ENCODE results near the gene RPS6KA5. TPM values are rescaled to one million over a fixed set of nuclear protein-coding genes. Genes with fewer than 3 reads are reported as not detected.

Gene RPS6KA5
- total RNA-seq, 4 donors from 2014 or later = 3.8 to 20.0 (median 14.8) TPM

DNA sequence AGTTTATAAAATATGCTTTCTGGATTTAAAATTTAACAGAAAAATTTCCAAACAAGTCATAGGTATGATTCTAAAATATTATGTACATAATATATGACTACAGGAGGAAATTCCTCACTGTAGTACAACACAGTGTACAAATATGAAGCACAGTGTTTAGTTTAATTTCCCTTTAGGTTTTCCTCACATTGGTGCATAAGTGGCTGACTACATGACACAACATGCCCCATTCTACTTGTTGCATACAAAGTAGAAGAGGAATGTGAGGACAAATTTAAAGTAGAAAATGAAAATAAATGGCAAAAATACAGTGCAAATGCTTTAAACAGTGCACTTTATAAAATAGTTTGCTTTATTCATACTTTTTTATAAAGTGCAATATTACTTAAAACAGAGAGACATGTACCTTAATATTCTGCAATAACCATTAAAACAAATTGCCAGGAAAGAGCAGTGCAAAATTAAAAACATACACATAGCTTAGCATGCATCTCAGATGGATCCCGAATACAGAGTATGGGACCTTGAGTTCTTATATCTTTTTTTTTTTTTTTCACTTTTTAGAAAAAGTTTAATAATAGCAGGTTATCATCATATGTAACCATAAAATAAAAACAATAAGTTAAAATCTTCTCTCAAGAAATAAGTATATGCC is 189.4 kb downstream of the RPS6KA5 start:
- Histone ChIP-seq H3K4me3 (no peak overlapping the region), H3K27me3 (no peaks in the 10 kb centered on the region), H3K36me3 (no peaks in the 10 kb centered on the region), H3K9me3 (no peaks in the 10 kb centered on the region), H3K27ac (no peak overlapping the region), H3K4me1 (no peaks in the 10 kb centered on the region)
- intact Hi-C loops (cut with DNase I; ENCODE audit: low total_unique reads) = no loop called here
- no peak for TF ChIP-seq POLR2A (IDR thresholded peaks at IDR 0.05)
- TF ChIP-seq, protein P1, sequence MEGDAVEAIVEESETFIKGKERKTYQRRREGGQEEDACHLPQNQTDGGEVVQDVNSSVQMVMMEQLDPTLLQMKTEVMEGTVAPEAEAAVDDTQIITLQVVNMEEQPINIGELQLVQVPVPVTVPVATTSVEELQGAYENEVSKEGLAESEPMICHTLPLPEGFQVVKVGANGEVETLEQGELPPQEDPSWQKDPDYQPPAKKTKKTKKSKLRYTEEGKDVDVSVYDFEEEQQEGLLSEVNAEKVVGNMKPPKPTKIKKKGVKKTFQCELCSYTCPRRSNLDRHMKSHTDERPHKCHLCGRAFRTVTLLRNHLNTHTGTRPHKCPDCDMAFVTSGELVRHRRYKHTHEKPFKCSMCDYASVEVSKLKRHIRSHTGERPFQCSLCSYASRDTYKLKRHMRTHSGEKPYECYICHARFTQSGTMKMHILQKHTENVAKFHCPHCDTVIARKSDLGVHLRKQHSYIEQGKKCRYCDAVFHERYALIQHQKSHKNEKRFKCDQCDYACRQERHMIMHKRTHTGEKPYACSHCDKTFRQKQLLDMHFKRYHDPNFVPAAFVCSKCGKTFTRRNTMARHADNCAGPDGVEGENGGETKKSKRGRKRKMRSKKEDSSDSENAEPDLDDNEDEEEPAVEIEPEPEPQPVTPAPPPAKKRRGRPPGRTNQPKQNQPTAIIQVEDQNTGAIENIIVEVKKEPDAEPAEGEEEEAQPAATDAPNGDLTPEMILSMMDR (IDR thresholded peaks at IDR 0.05) = no peak
- no peak for DNase-seq

DNA sequence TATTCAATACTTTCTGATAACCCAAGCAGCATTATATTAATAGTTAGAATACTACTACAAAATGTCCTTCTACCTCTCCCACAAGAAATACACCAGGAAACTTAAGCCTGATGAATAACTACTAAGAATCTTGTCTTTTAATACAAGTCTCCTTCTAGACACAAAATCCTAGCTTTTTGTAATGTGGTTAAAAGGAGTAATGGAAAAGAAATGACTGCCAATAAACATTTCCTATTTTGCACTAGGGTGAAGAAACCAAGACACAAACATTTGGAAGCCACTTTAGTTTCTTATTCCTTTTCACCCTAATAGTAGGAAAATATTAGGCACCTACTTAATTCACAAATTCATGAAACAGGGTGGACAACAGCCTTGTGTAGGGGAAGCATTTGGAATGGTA is 192.9 kb downstream of the RPS6KA5 start:
- Histone ChIP-seq H3K27me3 (no peaks in the 10 kb centered on the region), H3K4me1 (no peaks in the 10 kb centered on the region), H3K9me3 (no peaks in the 10 kb centered on the region), H3K4me3 (no peak overlapping the region), H3K27ac (no peak overlapping the region), H3K36me3 (no peaks in the 10 kb centered on the region)
- intact Hi-C loops (cut with DNase I; ENCODE audit: low total_unique reads) = no loop called here
- TF ChIP-seq, protein P1 (IDR thresholded peaks at IDR 0.05) = no peak
- TF ChIP-seq POLR2A (IDR thresholded peaks at IDR 0.05) = no peak
- no peak for DNase-seq

DNA sequence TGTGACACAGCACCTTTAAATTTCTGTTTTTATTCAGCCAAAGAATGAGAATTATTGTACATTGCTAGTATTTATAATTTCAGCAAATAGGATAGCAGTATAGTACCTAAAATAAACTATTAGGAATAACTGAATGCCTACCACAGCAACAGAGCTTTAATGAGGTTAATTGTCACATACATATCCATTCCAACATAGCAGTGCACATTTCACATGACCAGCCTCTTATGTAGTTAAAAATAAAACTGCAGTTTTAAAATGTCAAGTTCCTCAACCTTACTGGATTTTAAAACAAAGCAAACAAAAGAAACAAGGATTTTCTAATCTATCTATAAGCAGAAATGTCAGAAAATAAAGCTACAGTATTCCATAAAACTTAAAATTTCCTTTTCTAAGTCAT is 193.6 kb downstream of the RPS6KA5 start:
- no peak for DNase-seq

DNA sequence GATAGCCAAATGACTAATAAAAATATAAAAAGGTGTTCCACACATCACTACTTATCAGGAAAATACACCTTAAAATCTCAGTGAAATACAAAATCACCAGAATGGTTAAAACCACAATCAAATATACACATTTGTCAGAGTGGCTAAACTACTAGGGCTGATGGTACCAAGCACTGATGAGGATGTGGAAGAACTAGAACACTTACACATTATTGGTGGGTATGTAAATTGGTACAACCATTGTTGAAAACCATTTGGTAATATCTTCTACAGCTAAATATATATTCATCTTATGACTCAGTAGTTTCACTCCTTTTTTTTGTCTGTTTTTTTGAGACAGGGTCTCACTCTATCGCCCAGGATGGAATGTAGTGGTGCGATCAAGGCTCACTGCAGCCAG is 195.7 kb downstream of the RPS6KA5 start:
- no peak overlapping the region for H3K4me3 ChIP-seq
- H3K4me1 ChIP-seq = no peaks in the 10 kb centered on the region
- H3K27me3 ChIP-seq = no peaks in the 10 kb centered on the region
- no peaks in the 10 kb centered on the region for H3K9me3 ChIP-seq
- TF ChIP-seq, protein P1 (IDR thresholded peaks at IDR 0.05) = no peak
- no peak for TF ChIP-seq POLR2A (IDR thresholded peaks at IDR 0.05)
- intact Hi-C loops (cut with DNase I; ENCODE audit: low total_unique reads) = no loop called here
- H3K36me3 ChIP-seq = no peaks in the 10 kb centered on the region
- H3K27ac ChIP-seq = no peak overlapping the region
- no peak for DNase-seq

More for the DNA sequence above, 193.6 kb downstream of the RPS6KA5 start:
- intact Hi-C loops (cut with DNase I; ENCODE audit: low total_unique reads) = no loop called here
- Histone ChIP-seq H3K27ac (no peak overlapping the region), H3K9me3 (no peaks in the 10 kb centered on the region), H3K4me1 (no peaks in the 10 kb centered on the region), H3K36me3 (no peaks in the 10 kb centered on the region), H3K27me3 (no peaks in the 10 kb centered on the region), H3K4me3 (no peak overlapping the region)
- TF ChIP-seq POLR2A (IDR thresholded peaks at IDR 0.05) = no peak
- TF ChIP-seq, protein P1 (IDR thresholded peaks at IDR 0.05) = no peak

DNA sequence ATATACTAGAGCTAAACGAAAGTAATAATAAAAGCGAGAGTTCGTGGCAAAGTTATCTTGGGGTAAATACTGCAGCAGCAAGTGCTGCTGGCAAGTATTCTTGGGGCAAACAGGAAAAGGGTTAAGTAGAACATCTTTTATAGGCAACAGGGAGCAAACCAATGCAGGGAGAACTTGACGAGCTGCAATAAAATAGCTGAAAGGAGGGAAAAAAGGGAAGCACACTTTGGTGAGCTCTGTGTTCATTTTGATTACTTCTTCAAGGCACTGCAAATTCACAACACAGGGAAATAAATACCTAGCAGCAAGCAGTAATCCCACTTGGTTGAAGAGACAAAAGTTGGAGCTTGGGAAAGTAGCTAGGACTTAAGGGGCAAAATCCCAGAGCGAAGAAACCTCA is 201.9 kb downstream of the RPS6KA5 start:
- no peaks in the 10 kb centered on the region for H3K4me1 ChIP-seq

More for the DNA sequence above, 201.9 kb downstream of the RPS6KA5 start:
- intact Hi-C loops (cut with DNase I; ENCODE audit: low total_unique reads) = no loop called here
- H3K36me3 ChIP-seq = no peaks in the 10 kb centered on the region
- DNase-seq = no peak
- no peaks in the 10 kb centered on the region for H3K27me3 ChIP-seq
- TF ChIP-seq, protein P1 (IDR thresholded peaks at IDR 0.05) = no peak
- no peak for TF ChIP-seq POLR2A (IDR thresholded peaks at IDR 0.05)
- peak overlapping the region in 1 of 2 donors; percentile 12 for H3K27ac ChIP-seq
- H3K9me3 ChIP-seq = no peaks in the 10 kb centered on the region
- H3K4me3 ChIP-seq = no peak overlapping the region

All from uterus (tissue), 4 donors.